DMS 273 treated with DMSO at 0.1 percent for 48 hours (cell line): ENCODE results near the gene REC114.
"Not testable (repeated sequence)": the region's sequence is repeated elsewhere in the genome, so short reads cannot be mapped to it uniquely, and the experiment has no call there.

Experiments used
- DNase-seq: peaks from one replicate; lab custom pipeline; 2025; lab: John Stamatoyannopoulos, UW

The REC114 gene

GRCh38 chr15:73455876-73456275 lies 12.9 kb downstream of the REC114 start:
- DNase-seq, result no peak

- DNase-seq, result no peak
Measured at GRCh38 chr15:73457334-73457733, 14.4 kb downstream of the REC114 start.

DNA sequence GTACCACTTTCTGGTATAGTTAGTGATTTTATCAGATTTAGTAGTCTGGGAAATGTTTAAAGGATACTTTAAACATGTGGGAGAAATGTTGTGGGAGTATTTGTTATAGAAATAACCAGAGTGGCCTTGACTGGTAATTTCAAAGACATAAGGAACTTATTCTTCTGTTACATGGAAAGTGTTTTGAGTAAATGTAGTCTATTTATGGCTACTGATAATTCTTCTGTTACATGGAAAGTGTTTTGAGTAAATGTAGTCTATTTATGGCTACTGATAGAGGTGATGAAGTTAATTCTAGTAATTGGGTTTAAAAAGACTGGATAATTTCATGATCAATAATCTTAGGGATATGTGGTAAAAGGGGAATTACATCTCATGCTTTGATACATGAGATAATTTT lies 17.7 kb downstream of the REC114 start:
- DNase-seq, result no peak

- DNase-seq, result no peak
Measured at GRCh38 chr15:73464602-73465001, 21.6 kb downstream of the REC114 start.

DNA sequence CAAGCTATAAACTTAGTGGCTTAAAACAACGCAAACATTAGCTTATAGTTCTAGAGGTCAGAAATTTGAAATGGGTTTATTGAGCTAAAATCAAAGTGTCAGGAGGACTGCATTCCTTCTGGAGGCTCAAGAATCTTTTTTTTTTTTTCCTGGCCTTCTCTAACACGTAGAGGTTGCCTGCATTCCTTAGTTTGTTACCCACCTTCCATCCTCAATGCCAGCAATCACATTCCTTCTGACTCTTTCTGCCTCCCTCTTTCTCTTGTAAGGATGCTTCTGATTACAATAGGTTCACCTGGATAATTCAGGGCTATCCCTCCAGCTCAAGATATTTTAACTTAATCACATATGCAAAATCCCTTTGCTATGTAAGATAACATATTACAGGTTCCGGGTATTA lies 24.8 kb downstream of the REC114 start:
- DNase-seq, result no peak

DNA sequence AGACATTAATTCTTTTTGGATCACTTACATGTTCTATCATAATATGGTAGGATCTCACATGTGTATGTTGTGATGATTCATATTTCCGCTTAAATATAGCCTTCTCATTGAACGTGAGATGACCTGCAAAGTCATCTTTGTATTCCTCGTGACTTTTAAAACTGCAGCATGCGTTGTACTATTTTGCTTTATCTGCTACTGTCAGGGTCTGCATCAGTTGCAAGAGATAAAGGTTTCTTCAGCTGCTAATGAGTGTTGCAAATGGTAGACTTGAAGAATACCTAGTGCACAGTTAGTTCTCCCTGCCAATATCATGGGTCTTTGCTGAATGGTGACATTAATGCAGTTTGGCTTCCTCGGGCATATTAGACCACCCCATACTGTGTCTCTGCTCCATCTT lies 31.8 kb downstream of the REC114 start:
- no peak for DNase-seq

DNA sequence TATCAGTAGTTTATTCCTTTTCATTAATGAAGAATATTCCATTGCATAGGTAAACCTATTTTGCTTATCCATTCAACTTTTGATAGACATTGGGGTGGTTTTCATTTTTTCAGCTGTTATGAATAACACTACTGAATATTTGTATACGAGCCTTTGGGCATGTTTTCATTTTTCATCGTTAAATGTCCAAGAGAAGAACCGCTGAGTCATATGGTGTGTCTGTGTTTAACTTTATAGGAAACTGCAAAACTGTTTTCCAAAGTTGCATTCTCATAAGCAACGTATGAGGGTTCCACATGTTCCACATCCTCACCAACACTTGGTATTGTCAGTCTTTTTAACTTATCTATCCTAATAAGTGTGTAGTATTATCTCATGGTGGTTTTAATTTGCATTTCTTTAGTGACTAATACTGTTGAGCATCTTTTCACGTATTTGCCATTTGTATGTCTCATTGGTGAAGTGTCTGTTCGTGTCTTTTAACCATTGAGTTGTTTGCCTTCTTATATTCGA lies 33.8 kb downstream of the REC114 start:
- DNase-seq, result no peak

DNA sequence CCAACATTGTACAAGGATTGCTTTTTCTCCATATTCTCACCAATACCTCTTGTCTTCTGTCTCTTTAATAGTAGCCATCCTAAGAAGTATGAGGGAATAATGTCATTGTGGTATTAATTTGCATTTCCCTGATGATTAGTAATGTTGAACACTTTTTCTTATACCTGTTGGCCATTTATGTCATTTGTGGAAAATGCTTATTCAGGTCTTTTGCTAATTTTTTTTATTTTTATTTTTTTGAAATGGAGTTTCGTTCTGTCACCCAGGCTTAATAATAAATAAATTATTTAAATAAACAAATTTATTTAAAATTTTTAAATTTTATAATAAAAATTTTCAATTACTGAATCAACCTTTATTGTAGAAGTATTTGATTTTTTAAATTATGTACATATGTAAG lies 37.1 kb downstream of the REC114 start:
- no peak for DNase-seq

DNA sequence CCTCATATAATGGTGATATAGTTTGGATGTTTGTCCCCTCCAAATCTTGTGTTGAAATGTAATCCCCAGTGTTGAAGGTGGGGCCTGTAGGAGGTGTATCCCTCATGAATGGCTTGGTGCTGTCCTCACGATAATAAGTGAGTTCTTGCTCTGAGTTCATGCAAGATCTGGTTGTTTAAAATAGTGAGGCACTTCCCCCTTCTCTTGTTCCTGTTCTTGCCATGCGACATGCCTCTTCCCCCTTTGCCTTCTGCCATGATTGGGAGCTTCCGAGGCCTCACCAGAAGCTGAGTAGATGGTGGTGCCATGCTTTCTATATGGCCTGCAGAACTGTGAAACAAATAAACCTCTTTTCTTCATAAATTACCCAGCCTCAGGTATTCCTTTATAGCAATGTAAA lies 39.2 kb downstream of the REC114 start:
- no peak for DNase-seq

- DNase-seq, result no peak
Measured at GRCh38 chr15:73483053-73483452, 40.1 kb downstream of the REC114 start.

DNA sequence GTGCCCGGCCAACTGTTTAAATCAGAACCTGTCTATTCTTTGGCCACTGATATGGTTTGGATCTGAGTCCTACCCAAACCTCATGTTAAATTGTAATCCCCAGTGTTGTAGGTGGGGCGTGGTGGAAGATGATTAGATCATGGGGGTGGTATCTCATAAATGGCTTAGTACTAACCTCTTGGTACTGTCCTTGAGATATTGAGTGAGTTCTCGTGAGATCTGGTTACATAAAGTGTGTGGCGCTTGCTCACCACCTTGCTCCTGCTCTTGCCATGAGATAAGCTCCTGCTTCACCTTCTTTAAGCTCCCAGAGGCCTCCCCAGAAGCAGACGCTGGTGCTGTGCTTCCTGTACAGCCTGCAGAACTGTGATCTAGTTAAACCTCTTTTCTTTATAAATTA lies 42.4 kb downstream of the REC114 start:
- DNase-seq, result no peak

DNA sequence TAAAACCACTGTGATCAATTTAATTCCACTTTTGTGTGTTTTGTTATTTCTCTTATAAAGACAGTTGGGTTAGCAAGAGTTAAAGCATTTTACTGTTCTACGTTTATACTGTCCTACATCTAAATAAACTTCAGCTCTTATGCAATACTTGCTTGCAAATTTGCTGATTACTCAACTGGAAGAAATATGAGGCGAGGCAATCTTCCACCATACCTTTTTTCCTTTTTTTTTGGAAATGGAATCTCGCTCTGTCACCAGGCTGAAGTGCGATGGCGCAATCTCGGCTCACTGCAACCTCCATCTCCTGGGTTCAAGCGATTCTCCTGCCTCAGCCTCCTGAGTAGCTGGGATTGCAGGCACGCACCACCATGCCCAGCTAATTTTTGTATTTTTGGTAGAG lies 42.9 kb downstream of the REC114 start:
- not testable (repeated sequence) for DNase-seq

DNA sequence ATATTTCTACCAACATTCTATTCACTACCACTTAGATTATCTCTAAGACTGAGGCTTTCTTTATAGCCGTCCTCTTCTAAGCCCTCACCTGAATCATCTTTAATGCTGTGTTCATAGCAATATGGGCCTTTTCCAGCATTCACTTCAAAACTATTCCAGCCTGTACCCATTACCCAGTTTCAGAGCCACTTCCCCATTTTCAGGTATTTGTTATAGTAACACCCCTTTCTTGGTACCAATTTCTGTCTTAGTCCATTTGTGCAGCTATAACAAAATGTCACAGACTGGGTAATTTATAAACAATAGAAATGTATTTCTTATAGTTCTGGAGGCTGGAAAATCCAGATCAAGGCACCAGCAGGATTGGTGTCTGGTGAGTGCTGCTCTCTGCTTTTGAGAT lies 45.7 kb downstream of the REC114 start:
- DNase-seq, result no peak

- no peak for DNase-seq
Measured at GRCh38 chr15:73493922-73494321, 51.0 kb downstream of the REC114 start.

DNA sequence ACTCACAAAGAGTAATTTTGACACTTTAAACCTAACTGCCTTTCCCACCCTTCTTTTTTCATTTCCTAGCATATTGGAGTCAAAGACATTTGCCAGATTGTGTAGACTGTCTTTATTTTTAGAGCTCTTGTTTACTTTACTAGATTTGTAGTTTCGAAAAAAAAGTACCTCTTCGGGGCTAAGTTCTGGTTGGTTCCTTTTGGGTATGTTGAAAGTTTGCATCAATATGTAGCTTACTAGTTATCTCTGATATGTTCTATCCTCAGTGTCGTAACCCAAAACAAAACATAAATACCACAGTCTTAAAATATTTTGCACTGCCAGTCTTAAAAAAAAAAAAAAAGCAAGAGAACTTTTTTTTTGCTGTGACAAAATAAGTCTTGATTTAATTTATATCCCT lies 52.2 kb downstream of the REC114 start:
- DNase-seq, result no peak

- DNase-seq, result no peak
Measured at GRCh38 chr15:73500696-73501095, 57.7 kb downstream of the REC114 start.

DNA sequence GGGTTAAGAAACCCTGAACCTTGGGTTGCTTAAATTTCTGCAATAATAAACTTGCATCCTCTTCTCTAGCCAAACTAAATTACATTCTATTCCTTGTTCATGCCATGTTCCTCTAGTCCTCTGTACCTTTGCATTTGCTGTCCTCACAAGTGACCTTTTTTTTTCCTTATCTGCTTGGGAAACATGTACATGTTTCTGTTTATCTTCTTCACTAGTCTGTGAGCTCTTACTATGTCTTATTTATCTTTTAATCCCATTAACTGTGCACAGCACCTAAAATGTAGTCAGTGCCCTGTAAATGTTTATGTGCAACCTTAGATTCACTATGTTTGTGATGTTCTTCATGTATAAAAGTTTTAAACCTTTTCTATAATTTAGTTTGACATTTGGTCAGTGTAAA lies 61.9 kb downstream of the REC114 start:
- DNase-seq, result no peak

GRCh38 chr15:73515527-73515926 lies 72.6 kb downstream of the REC114 start:
- DNase-seq, result no peak

- DNase-seq, result no peak
Measured at GRCh38 chr15:73517566-73517965, 74.6 kb downstream of the REC114 start.

DNA sequence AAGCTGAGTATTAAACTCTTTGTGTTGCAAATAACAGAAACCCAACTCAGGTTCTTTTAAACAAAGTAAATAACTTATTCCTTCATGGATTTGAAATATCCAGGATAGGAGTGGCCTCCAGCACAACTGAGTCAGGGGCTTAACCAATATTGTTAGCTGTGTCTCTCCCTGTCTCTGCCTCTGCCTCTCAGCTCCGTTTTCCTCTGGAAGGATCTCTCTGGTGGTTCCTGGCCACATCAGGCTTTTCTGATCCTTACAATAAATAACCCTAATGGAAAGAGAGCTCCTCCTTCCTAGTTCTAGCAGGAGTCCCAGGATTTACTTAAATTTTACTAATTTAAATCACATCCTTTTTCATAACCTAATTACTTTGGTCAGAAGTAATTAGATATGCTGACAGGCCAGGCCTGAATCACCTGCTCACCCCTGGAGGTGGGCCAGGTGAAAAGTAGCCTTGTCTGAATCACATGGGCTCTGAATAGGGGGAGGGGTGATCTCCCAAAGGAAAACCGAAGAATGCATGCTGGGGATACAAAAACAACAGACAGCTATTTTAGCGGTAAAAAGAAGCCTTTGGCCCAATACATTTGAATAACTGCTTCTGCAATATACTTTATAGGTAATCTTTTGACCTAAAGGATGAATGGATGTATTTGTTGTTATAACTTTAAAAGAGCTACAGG lies 75.4 kb downstream of the REC114 start:
- no peak for DNase-seq

GRCh38 chr15:73518876-73519733 lies 76.1 kb downstream of the REC114 start:
- no peak for DNase-seq

DNA sequence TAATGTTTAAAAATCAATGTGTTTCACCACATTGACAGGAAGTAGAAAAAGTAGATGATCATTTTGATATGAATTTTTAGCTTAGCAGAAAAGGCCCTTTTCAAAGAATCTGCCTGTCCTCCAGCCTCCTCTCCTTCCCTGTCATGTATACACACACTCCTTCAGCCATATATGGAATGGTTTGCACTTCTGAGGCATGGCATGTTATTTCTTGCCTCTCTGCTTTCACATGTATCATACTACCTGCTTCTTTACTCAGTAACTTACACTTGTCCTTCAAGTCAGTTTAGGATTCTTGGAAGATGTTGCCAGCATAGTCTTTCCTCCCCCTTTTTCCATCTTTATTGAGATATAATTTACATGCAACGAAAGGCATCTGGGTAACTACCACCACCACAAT lies 79.0 kb downstream of the REC114 start:
- DNase-seq, result no peak

- DNase-seq, result no peak
Measured at GRCh38 chr15:73524919-73525318, 82.0 kb downstream of the REC114 start.
